OCI-LY1 (cell line): ENCODE results near the gene SLC31A1.

Source experiments
- H2AFZ ChIP-seq: fragments of 200-600 bp; sonication (generic), shearing (Covaris generic); 2 replicates; pipeline ENCODE4 v1.6.0; 2014; ENCODE audit warnings: antibody characterized with exemption, mild to moderate bottlenecking, low read length
- H3F3A ChIP-seq: fragments of 200-600 bp; sonication (generic), shearing (Covaris generic); 2 replicates; pipeline ENCODE4 v1.6.0; 2014; ENCODE audit warnings: mild to moderate bottlenecking, antibody characterized with exemption, low read length, moderate library complexity; ENCODE audit not compliant: insufficient read depth
- H3K27ac ChIP-seq: fragments of 200-600 bp; sonication (generic); 2 replicates; pipeline ENCODE4 v1.5.1; 2014; ENCODE audit warnings: low read length, mixed run types, mild to moderate bottlenecking, low read depth; ENCODE audit not compliant: poor library complexity, severe bottlenecking
- H3K27me3 ChIP-seq: fragments of 200-600 bp; sonication (generic); 2 replicates; pipeline ENCODE4 v1.6.0; 2014; ENCODE audit warnings: antibody characterized with exemption, mild to moderate bottlenecking, low read length, moderate library complexity; ENCODE audit not compliant: insufficient read depth
- H3K36me3 ChIP-seq: fragments of 200-600 bp; sonication (generic); 2 replicates; pipeline ENCODE4 v1.6.1; 2014; ENCODE audit warnings: mild to moderate bottlenecking, antibody characterized with exemption, low read length, moderate library complexity, mixed read lengths; ENCODE audit not compliant: insufficient read depth
- H3K4me1 ChIP-seq: fragments of 200-600 bp; sonication (generic); 2 replicates; pipeline ENCODE4 v1.5.1; 2014; ENCODE audit warnings: mild to moderate bottlenecking, low read length, moderate library complexity; ENCODE audit not compliant: insufficient read depth, severe bottlenecking
- H3K4me2 ChIP-seq: fragments of 200-600 bp; sonication (generic), shearing (Covaris generic); 2 replicates; pipeline ENCODE4 v1.6.1; 2014; ENCODE audit warnings: low read length
- H3K4me3 ChIP-seq: fragments of 200-600 bp; sonication (generic); 2 replicates; pipeline ENCODE4 v1.5.1; 2014; ENCODE audit warnings: low read length, low read depth, mild to moderate bottlenecking, mixed read lengths; ENCODE audit not compliant: poor library complexity, severe bottlenecking
- H3K79me2 ChIP-seq: fragments of 200-600 bp; shearing (Covaris generic); 2 replicates; pipeline ENCODE4 v1.6.1; 2016; ENCODE audit warnings: mixed run types, low read length, mixed read lengths; ENCODE audit not compliant: insufficient read depth
- H3K9ac ChIP-seq: fragments of 200-600 bp; sonication (generic), shearing (Covaris generic); 2 replicates; pipeline ENCODE4 v1.6.1; 2014; ENCODE audit warnings: mild to moderate bottlenecking, low read length, mixed read lengths
- H3K9me2 ChIP-seq: fragments of 200-600 bp; sonication (generic), shearing (Covaris generic); 2 replicates; pipeline ENCODE4 v1.6.1; 2014; ENCODE audit warnings: low read depth, mild to moderate bottlenecking, low read length, mixed read lengths
- H3K9me3 ChIP-seq: fragments of 200-600 bp; shearing (Covaris generic); 2 replicates; pipeline ENCODE4 v1.6.1; 2014; ENCODE audit warnings: low read length, mixed read lengths
- H4K20me1 ChIP-seq: fragments of 200-600 bp; sonication (generic), shearing (Covaris generic); 2 replicates; pipeline ENCODE4 v1.6.0; 2016; ENCODE audit warnings: mild to moderate bottlenecking, low read length; ENCODE audit not compliant: insufficient read depth
- EZH2 ChIP-seq: fragments of 200-600 bp; sonication (generic), shearing (Covaris generic); IDR thresholded peaks from 2 replicates; pipeline ENCODE4 v1.8.0; 2017; ENCODE audit warnings: borderline replicate concordance, mixed run types, mild to moderate bottlenecking, antibody characterized with exemption, low read length, moderate library complexity, mixed read lengths
- TF ChIP-seq, protein P1 (sequence below): fragments of 200-600 bp; sonication (generic), shearing (Covaris generic); IDR thresholded peaks from 2 replicates; pipeline ENCODE4 v1.5.1; 2017; ENCODE audit warnings: mild to moderate bottlenecking, antibody characterized with exemption, low read length, moderate library complexity, mixed read lengths

The SLC31A1 gene

DNA sequence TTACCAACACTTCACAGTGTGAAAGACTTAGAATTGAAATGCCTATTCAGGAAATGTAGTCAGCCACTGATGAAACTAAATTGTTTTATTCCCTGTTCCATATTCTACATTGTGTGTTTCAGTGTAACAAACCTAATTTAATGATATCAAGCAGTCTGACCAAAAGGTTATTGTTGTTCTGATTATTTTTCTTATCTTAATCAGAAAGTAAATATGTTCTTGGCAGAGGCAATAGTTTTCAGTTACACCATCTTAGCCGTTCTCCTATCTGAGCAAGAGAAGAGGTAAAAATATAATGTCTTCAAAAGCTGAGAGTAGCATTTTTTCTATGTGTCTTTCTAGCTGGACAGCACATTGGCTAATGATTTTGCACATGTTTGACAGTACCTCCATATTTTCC, 36.9 kb downstream of the SLC31A1 start:
- no peaks in the 10 kb centered on the region for H3K4me1 ChIP-seq
- no peaks in the 10 kb centered on the region for H3K79me2 ChIP-seq
- no peak for TF ChIP-seq EZH2
- TF ChIP-seq, protein P1, sequence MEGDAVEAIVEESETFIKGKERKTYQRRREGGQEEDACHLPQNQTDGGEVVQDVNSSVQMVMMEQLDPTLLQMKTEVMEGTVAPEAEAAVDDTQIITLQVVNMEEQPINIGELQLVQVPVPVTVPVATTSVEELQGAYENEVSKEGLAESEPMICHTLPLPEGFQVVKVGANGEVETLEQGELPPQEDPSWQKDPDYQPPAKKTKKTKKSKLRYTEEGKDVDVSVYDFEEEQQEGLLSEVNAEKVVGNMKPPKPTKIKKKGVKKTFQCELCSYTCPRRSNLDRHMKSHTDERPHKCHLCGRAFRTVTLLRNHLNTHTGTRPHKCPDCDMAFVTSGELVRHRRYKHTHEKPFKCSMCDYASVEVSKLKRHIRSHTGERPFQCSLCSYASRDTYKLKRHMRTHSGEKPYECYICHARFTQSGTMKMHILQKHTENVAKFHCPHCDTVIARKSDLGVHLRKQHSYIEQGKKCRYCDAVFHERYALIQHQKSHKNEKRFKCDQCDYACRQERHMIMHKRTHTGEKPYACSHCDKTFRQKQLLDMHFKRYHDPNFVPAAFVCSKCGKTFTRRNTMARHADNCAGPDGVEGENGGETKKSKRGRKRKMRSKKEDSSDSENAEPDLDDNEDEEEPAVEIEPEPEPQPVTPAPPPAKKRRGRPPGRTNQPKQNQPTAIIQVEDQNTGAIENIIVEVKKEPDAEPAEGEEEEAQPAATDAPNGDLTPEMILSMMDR, result no peak
- no peaks in the 10 kb centered on the region for H3K27me3 ChIP-seq
- H3K36me3 ChIP-seq, result peaks cover 26% of the 10 kb centered on the region
- H3K4me2 ChIP-seq, result no peak overlapping the region
- H3K4me3 ChIP-seq, result no peak overlapping the region
- no peaks in the 10 kb centered on the region for H3K9me3 ChIP-seq
- no peak overlapping the region for H3K27ac ChIP-seq
- no peaks in the 10 kb centered on the region for H3F3A ChIP-seq
- H4K20me1 ChIP-seq, result no peaks in the 10 kb centered on the region
- H2AFZ ChIP-seq, result no peak overlapping the region
- no peak overlapping the region for H3K9ac ChIP-seq
- no peaks in the 10 kb centered on the region for H3K9me2 ChIP-seq

DNA sequence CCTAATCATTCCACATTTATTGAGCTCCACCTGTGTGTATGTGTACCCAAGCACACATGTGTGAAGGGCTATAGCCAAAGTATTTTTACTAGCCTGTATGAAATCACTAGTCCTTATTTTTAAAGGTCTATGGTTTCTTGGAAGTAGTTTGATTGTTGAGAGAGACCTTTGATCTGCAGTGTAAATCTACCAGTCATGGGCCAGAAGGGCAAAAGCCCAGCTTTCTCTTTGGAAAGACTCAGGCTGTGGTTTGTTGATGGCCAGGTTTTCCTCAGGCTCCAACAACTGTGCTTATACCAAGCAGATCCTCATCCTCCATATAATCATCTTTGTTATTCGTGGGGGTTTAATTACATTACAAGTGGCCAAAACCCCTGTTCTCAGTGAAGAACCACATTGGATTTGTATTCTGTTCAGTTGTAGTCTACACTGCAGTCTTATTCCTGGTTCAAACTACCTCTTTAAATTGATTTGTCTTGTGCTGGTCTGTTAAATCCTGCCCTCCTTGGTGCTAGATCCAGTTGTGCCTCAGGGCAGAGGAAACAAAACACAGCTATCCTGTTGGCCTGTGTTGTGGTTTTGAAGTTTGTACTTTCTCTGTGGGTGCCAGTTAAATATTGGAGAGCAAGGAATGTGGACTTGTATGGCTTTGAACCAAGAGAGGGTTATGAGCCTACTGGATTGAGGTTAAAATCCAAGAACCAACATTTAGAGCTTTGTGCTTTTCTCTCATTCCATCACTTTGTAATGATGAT, 40.8 kb downstream of the SLC31A1 start:
- Histone ChIP-seq H2AFZ (no peak overlapping the region), H3K27me3 (no peaks in the 10 kb centered on the region), H3K79me2 (no peaks in the 10 kb centered on the region), H3K9me2 (no peaks in the 10 kb centered on the region), H3K36me3 (peaks cover 28% of the 10 kb centered on the region), H3K4me1 (no peaks in the 10 kb centered on the region), H3K27ac (no peak overlapping the region), H3K4me3 (no peak overlapping the region), H3K9me3 (no peaks in the 10 kb centered on the region), H4K20me1 (no peaks in the 10 kb centered on the region), H3F3A (no peaks in the 10 kb centered on the region), H3K9ac (no peak overlapping the region), H3K4me2 (no peak overlapping the region)
- TF ChIP-seq, protein P1, result no peak
- TF ChIP-seq EZH2, result no peak

DNA sequence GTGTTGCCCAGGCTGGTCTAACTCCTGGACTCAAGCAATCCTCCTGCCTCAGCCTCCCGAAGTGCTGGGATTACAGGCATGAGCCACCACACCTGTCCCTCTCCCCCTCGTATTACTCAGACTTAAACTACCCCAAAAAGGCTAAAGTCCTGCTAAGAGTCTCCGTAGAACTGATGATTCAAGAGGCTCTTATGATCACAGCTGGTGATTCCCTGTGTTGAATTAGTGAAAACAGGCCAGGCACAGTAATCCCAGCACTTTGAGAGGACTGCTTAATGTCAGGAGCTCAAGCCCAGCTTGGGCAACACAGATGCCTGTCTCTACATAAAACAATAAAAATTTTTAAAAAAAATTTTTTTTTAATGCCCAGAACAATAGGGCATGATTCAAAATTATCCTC, 44.8 kb downstream of the SLC31A1 start:
- Histone ChIP-seq H3K27me3 (no peaks in the 10 kb centered on the region), H2AFZ (no peak overlapping the region), H3K36me3 (peaks cover 39% of the 10 kb centered on the region), H4K20me1 (no peaks in the 10 kb centered on the region), H3K9me2 (no peaks in the 10 kb centered on the region), H3K27ac (no peak overlapping the region), H3K9ac (no peak overlapping the region), H3K79me2 (no peaks in the 10 kb centered on the region), H3K4me2 (no peak overlapping the region), H3K4me3 (no peak overlapping the region), H3K4me1 (no peaks in the 10 kb centered on the region), H3F3A (no peaks in the 10 kb centered on the region), H3K9me3 (no peaks in the 10 kb centered on the region)
- no peak for TF ChIP-seq EZH2
- TF ChIP-seq, protein P1, result no peak
